T-cell (primary cell): Measurements from ENCODE around the gene NKRF. TPM values are rescaled to one million over a fixed set of nuclear protein-coding genes. Genes with fewer than 3 reads are reported as not detected.
"Not testable (repeated sequence)": the region's sequence is repeated elsewhere in the genome, so short reads cannot be mapped to it uniquely, and the experiment has no call there.

Experiments used
- ATAC-seq, 4 experiments: fragments of 200-7000 bp in 3 of 4; fragments of 150-1000 bp in 1 of 4; cut with Tn5 transposase; replicated peaks in 1 of 4; 1 replicate in 3 of 4; 2 replicates in 1 of 4; pipeline ENCODE4 v1.10.0; 2021; ENCODE audit warnings: moderate library complexity in 3 of 4, mild to moderate bottlenecking in 2 of 4, moderate number of reproducible peaks in 1 of 4
- CTCF ChIA-PET, 2 donors: fragments of 300-600 bp; sonication (Branson Sonifier 250); formaldehyde crosslinking; loops; one replicate each; lab custom pipeline; 2022; ENCODE audit warnings: antibody characterized with exemption in 2 of 2; lab: Charles Lee
- POLR2A ChIA-PET, 2 donors: fragments of 300-600 bp; sonication (Branson Sonifier 250); formaldehyde crosslinking; loops; one replicate each; lab custom pipeline; 2022; ENCODE audit warnings: antibody characterized with exemption in 2 of 2; lab: Charles Lee
- DNase-seq, 35 experiments: peaks; one replicate each; pipeline versions ENCODE4 v3.0.0 to v3.0.0-alpha.2; 2013 to 2023
- H3K27ac ChIP-seq: one replicate; pipeline ENCODE4 v1.5.1; 2013; ENCODE audit warnings: low read length
- H3K27me3 ChIP-seq, 2 experiments: replicated peaks in 1 of 2; 1 replicate in 1 of 2; 2 replicates in 1 of 2; pipeline versions ENCODE4 v1.6.1 to v1.7.0; 2013; ENCODE audit warnings: low read length in 1 of 2, mixed read lengths in 1 of 2; ENCODE audit not compliant: control insufficient read depth in 2 of 2, insufficient read depth in 2 of 2; ENCODE audit errors: extremely low read depth in 1 of 2
- H3K36me3 ChIP-seq, 2 donors: 1 replicate in 1 of 2; 2 replicates in 1 of 2; pipeline versions ENCODE4 v1.6.1 to v1.7.0; 2013; ENCODE audit warnings: low read length in 1 of 2; ENCODE audit not compliant: control insufficient read depth in 2 of 2, insufficient read depth in 1 of 2; ENCODE audit errors: extremely low read depth in 1 of 2
- H3K4me1 ChIP-seq, 2 experiments: 1 replicate in 1 of 2; 2 replicates in 1 of 2; pipeline versions ENCODE4 v1.6.1 to v1.7.0; 2013; ENCODE audit warnings: low read length in 2 of 2, mixed read lengths in 1 of 2; ENCODE audit not compliant: insufficient read depth in 2 of 2, control insufficient read depth in 1 of 2; ENCODE audit errors: extremely low read depth in 1 of 2
- H3K4me3 ChIP-seq, 2 donors: 1 replicate in 1 of 2; 2 replicates in 1 of 2; pipeline versions ENCODE4 v1.5.1 to v1.7.0; 2013; ENCODE audit warnings: mild to moderate bottlenecking in 2 of 2, low read length in 1 of 2, moderate library complexity in 1 of 2; ENCODE audit not compliant: control insufficient read depth in 1 of 2; ENCODE audit errors: extremely low read depth in 1 of 2
- H3K9me3 ChIP-seq: 2 replicates; pipeline ENCODE4 v1.7.0; 2013
- H3K27ac Mint-ChIP-seq, 2 donors: one replicate each; pipeline ENCODE4 v1.8.0; 2020 to 2021; ENCODE audit warnings: mild to moderate bottlenecking in 2 of 2, mixed read lengths in 2 of 2
- H3K27me3 Mint-ChIP-seq, 2 donors: one replicate each; pipeline ENCODE4 v1.8.0; 2021 to 2022; ENCODE audit warnings: mixed read lengths in 2 of 2
- H3K36me3 Mint-ChIP-seq: one replicate; pipeline ENCODE4 v1.8.0; 2021; ENCODE audit warnings: mixed read lengths
- H3K4me1 Mint-ChIP-seq, 3 donors: one replicate each; pipeline ENCODE4 v1.8.0; 2020 to 2022; ENCODE audit warnings: mixed read lengths in 3 of 3, mild to moderate bottlenecking in 1 of 3
- H3K4me3 Mint-ChIP-seq, 3 donors: one replicate each; pipeline ENCODE4 v1.8.0; 2020 to 2022; ENCODE audit warnings: mild to moderate bottlenecking in 3 of 3, mixed read lengths in 3 of 3, moderate library complexity in 3 of 3
- H3K9me3 Mint-ChIP-seq, 3 donors: one replicate each; pipeline ENCODE4 v1.8.0; 2020 to 2022; ENCODE audit warnings: mixed read lengths in 3 of 3
- WGBS: methylation state at CpG from one replicate; pipeline ENCODE4 v1.1.5; 2013; ENCODE audit warnings: missing lambda C conversion rate; ENCODE audit not compliant: insufficient coverage; 5-methylcytosine and 5-hydroxymethylcytosine counted together
- total RNA-seq, 35 experiments: library from RNA in 6 of 35; stranded (reverse) in 6 of 35; fragments of 120-200 nt in 1 of 35; gene quantifications; one replicate each; pipeline versions ENCODE4 v1.2.1 to v1.2.4 and lab custom pipeline; 2013 to 2026

Gene NKRF
- total RNA-seq, 5 donors from 2014 or later (not counting 1 experiment from before 2014, with no cell fraction given) = 13.0 to 14.2 (median 13.7) TPM

GRCh38 chrX:119647089-119647488, 40.9 kb upstream of the NKRF start:
- H3K4me1 Mint-ChIP-seq = peaks cover 30 to 45% (median 38%) of the 10 kb centered on the region in 3 donors

GRCh38 chrX:119646515-119646914, 40.3 kb upstream of the NKRF start:
- no CpG with 5 or more reads among the region's 4 CpGs for WGBS
- DNase-seq (peak in 1 of 35 experiments; percentile 40), ATAC-seq (peak in 1 of 4 experiments; percentile 9)
- Histone ChIP-seq H3K4me1 (peaks cover 0 to 29% of the 10 kb centered on the region in 2 experiments), H3K27me3 (no peaks in the 10 kb centered on the region), H3K27ac (peak overlapping the region; percentile 28), H3K9me3 (no peaks in the 10 kb centered on the region), H3K36me3 (peaks cover 12 to 66% of the 10 kb centered on the region in 2 donors), H3K4me3 (no peak overlapping the region)
- Mint-ChIP-seq H3K9me3 (no peaks in the 10 kb centered on the region), H3K27ac (peak overlapping the region; percentile 77 to 84), H3K4me3 (no peak overlapping the region), H3K4me1 (peaks cover 30 to 46% (median 38%) of the 10 kb centered on the region in 3 donors), H3K36me3 (peaks cover 15% of the 10 kb centered on the region), H3K27me3 (no peaks in the 10 kb centered on the region)
- CTCF ChIA-PET = interaction anchor here (0.6 to 1.5 kb wide), 2 partner anchors 43 to 149 kb away, joined by 4 to 5 read pairs; no protein-coding TSS in a partner anchor
- POLR2A ChIA-PET = interaction anchor here in 1 of 2 donors (0.7 kb wide), 1 partner anchor 40 kb away, joined by 3 read pairs; the partner anchor contains the start of gene NKRF

More at GRCh38 chrX:119647089-119647488, 40.9 kb upstream of the NKRF start:
- Histone ChIP-seq H3K9me3 (no peaks in the 10 kb centered on the region), H3K4me1 (peaks cover 0 to 29% of the 10 kb centered on the region in 2 experiments), H3K27ac (peak overlapping the region; percentile 57), H3K27me3 (no peaks in the 10 kb centered on the region), H3K36me3 (peaks cover 12 to 66% of the 10 kb centered on the region in 2 donors), H3K4me3 (no peak overlapping the region)
- Mint-ChIP-seq H3K4me3 (no peak overlapping the region), H3K9me3 (no peaks in the 10 kb centered on the region), H3K27me3 (no peaks in the 10 kb centered on the region), H3K27ac (peak overlapping the region; percentile 84 to 86), H3K36me3 (peaks cover 15% of the 10 kb centered on the region)
- no peak for DNase-seq
- ChIA-PET CTCF (interaction anchor here (0.6 to 1.7 kb wide), 3 partner anchors 42 to 148 kb away, joined by 4 to 5 read pairs (median 5); no protein-coding TSS in a partner anchor), POLR2A (interaction anchor here (0.6 to 0.7 kb wide), 2 partner anchors 41 to 892 kb away, joined by 3 read pairs; partner anchors contain the start of gene NKRF (in 1 of the 2))
- no CpG with 5 or more reads among the region's 2 CpGs for WGBS
- ATAC-seq = no peak

GRCh38 chrX:119643696-119644095, 37.5 kb upstream of the NKRF start:
- Mint-ChIP-seq H3K4me3 (no peak overlapping the region), H3K4me1 (peaks cover 27 to 40% (median 38%) of the 10 kb centered on the region in 3 donors), H3K36me3 (peaks cover 21% of the 10 kb centered on the region), H3K27ac (peak overlapping the region in 1 of 2 donors; percentile 66), H3K9me3 (no peaks in the 10 kb centered on the region), H3K27me3 (no peaks in the 10 kb centered on the region)
- Histone ChIP-seq H3K9me3 (no peaks in the 10 kb centered on the region), H3K4me1 (peaks cover 0 to 23% of the 10 kb centered on the region in 2 experiments), H3K4me3 (no peak overlapping the region), H3K27me3 (no peaks in the 10 kb centered on the region), H3K27ac (no peak overlapping the region), H3K36me3 (peaks cover 9 to 66% of the 10 kb centered on the region in 2 donors)
- ChIA-PET CTCF (no interaction called here), POLR2A (no interaction called here)
- WGBS = no CpG with 5 or more reads among the region's 8 CpGs
- DNase-seq = no peak
- ATAC-seq = no peak

GRCh38 chrX:119640731-119641170, 34.5 kb upstream of the NKRF start:
- DNase-seq = no peak
- H3K36me3 Mint-ChIP-seq = peaks cover 20% of the 10 kb centered on the region
- Histone ChIP-seq H3K4me3 (no peak overlapping the region), H3K36me3 (peaks cover 10 to 72% of the 10 kb centered on the region in 2 donors), H3K27me3 (no peaks in the 10 kb centered on the region), H3K9me3 (no peaks in the 10 kb centered on the region), H3K27ac (no peak overlapping the region), H3K4me1 (peaks cover 0 to 4% of the 10 kb centered on the region in 2 experiments)
- no peak for ATAC-seq
- POLR2A ChIA-PET = no interaction called here
- H3K4me3 Mint-ChIP-seq = no peak overlapping the region
- H3K9me3 Mint-ChIP-seq = no peaks in the 10 kb centered on the region
- H3K27me3 Mint-ChIP-seq = no peaks in the 10 kb centered on the region
- H3K27ac Mint-ChIP-seq = peak overlapping the region in 1 of 2 donors; percentile 32
- whole genome bisulfite sequencing = no CpG with 5 or more reads among the region's 5 CpGs
- CTCF ChIA-PET = interaction anchor here in 1 of 2 donors (0.6 kb wide), 1 partner anchor 152 kb away, joined by 3 read pairs; no protein-coding TSS in a partner anchor
- peaks cover 13 to 33% (median 29%) of the 10 kb centered on the region in 3 donors for H3K4me1 Mint-ChIP-seq

GRCh38 chrX:119638725-119639471, 32.7 kb upstream of the NKRF start:
- POLR2A ChIA-PET = no interaction called here
- no CpG with 5 or more reads among the region's 10 CpGs for WGBS
- H3K36me3 Mint-ChIP-seq = peaks cover 30% of the 10 kb centered on the region
- no peaks in the 10 kb centered on the region for H3K27me3 ChIP-seq
- no peak overlapping the region for H3K4me3 ChIP-seq
- no peak for DNase-seq
- peak in 2 of 4 experiments; percentile 11 to 23 for ATAC-seq
- peaks cover 22 to 40% (median 32%) of the 10 kb centered on the region in 3 donors for H3K4me1 Mint-ChIP-seq
- no peak overlapping the region for H3K4me3 Mint-ChIP-seq
- peaks cover 0 to 4% of the 10 kb centered on the region in 2 experiments for H3K4me1 ChIP-seq
- CTCF ChIA-PET = interaction anchor here (0.5 to 1.0 kb wide), 2 partner anchors 55 to 92 kb away, joined by 5 to 12 read pairs; no protein-coding TSS in a partner anchor
- no peaks in the 10 kb centered on the region for H3K27me3 Mint-ChIP-seq
- no peak overlapping the region for H3K27ac ChIP-seq
- H3K9me3 Mint-ChIP-seq = no peaks in the 10 kb centered on the region
- H3K9me3 ChIP-seq = no peaks in the 10 kb centered on the region
- peaks cover 17 to 75% of the 10 kb centered on the region in 2 donors for H3K36me3 ChIP-seq
- H3K27ac Mint-ChIP-seq = peak overlapping the region; percentile 43 to 50

GRCh38 chrX:119637421-119637820, 31.2 kb upstream of the NKRF start:
- H3K27me3 ChIP-seq, H3K27ac Mint-ChIP-seq, H3K27ac ChIP-seq, H3K4me3 ChIP-seq, H3K9me3 ChIP-seq, H3K27me3 Mint-ChIP-seq, ATAC-seq, CTCF ChIA-PET, DNase-seq, POLR2A ChIA-PET, H3K9me3 Mint-ChIP-seq, H3K4me1 ChIP-seq, H3K4me3 Mint-ChIP-seq: not testable (repeated sequence)
- peaks cover 40% of the 10 kb centered on the region for H3K36me3 Mint-ChIP-seq
- peaks cover 16 to 35% (median 22%) of the 10 kb centered on the region in 3 donors for H3K4me1 Mint-ChIP-seq
- WGBS = no CpG with 5 or more reads among the region's 1 CpG
- H3K36me3 ChIP-seq = peaks cover 20 to 76% of the 10 kb centered on the region in 2 donors
